ENCODE results near the gene RSRC1. TPM values are rescaled to one million over a fixed set of nuclear protein-coding genes. Genes with fewer than 3 reads are reported as not detected.

Gene RSRC1
- total RNA-seq, 2 donors from 2014 or later: 28.5 to 32.0 TPM

DNA sequence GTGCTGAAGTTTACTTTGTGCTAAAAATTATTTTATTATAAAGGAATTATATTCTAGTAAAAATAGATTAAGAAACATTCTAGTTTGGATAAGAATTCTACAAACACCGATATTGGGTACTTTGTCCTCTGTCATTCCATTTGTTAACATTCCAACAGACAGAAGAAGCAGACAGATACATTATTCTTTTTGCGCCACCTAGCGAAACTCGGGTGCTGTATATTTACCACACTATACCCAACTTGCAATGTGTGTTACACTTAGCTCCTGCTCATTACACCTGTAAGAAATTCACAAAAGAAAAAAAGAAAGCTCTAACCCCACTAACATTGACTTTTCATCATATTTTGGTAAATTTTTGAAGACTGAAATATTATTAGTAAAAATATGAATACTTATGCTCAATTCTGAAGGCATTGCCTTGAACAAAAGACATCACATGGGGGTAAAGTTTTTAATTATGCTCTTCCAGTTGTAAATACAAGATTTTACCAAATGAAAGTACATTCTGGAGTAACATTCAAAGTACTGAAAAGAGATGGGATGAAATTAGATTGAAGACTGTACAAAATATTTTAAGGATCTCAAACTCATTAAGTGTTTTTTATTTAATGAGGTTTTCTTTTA, 324.6 kb downstream of the RSRC1 start:
- peak; percentile 70 for DNase-seq
- no peak overlapping the region for H3K9ac ChIP-seq (ENCODE audit: low read depth in 2 of 2, low read length in 2 of 2)
- H3K4me1 ChIP-seq: no peaks in the 10 kb centered on the region
- no peak overlapping the region for H3K4me3 ChIP-seq
- intact Hi-C loops (cut with DNase I): loop anchor here (5.0 kb wide), 2 partner anchors 567 to 817 kb away; no protein-coding TSS in a partner anchor
- TF ChIP-seq, protein P1, sequence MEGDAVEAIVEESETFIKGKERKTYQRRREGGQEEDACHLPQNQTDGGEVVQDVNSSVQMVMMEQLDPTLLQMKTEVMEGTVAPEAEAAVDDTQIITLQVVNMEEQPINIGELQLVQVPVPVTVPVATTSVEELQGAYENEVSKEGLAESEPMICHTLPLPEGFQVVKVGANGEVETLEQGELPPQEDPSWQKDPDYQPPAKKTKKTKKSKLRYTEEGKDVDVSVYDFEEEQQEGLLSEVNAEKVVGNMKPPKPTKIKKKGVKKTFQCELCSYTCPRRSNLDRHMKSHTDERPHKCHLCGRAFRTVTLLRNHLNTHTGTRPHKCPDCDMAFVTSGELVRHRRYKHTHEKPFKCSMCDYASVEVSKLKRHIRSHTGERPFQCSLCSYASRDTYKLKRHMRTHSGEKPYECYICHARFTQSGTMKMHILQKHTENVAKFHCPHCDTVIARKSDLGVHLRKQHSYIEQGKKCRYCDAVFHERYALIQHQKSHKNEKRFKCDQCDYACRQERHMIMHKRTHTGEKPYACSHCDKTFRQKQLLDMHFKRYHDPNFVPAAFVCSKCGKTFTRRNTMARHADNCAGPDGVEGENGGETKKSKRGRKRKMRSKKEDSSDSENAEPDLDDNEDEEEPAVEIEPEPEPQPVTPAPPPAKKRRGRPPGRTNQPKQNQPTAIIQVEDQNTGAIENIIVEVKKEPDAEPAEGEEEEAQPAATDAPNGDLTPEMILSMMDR (IDR thresholded peaks at IDR 0.05): peak; percentile 67
- no peaks in the 10 kb centered on the region for H3K36me3 ChIP-seq
- H3K27ac ChIP-seq: no peak overlapping the region
- no peaks in the 10 kb centered on the region for H3K27me3 ChIP-seq
- no peaks in the 10 kb centered on the region for H3K9me3 ChIP-seq

- H3K4me3 ChIP-seq: no peak overlapping the region
- intact Hi-C loops (cut with DNase I): no loop called here
- no peaks in the 10 kb centered on the region for H3K27me3 ChIP-seq
- H3K4me1 ChIP-seq: no peaks in the 10 kb centered on the region
- H3K9ac ChIP-seq (ENCODE audit: low read depth in 2 of 2, low read length in 2 of 2): no peak overlapping the region
- no peak for DNase-seq
- TF ChIP-seq, protein P1 (IDR thresholded peaks at IDR 0.05): no peak
- H3K9me3 ChIP-seq: no peaks in the 10 kb centered on the region
- H3K27ac ChIP-seq: no peak overlapping the region
- no peaks in the 10 kb centered on the region for H3K36me3 ChIP-seq
These were observed 333.7 kb downstream of the RSRC1 start for GRCh38 chr3:158443632-158444031.

GRCh38 chr3:158447408-158447807, 337.5 kb downstream of the RSRC1 start:
- no peak overlapping the region for H3K27ac ChIP-seq
- H3K4me1 ChIP-seq: no peaks in the 10 kb centered on the region
- H3K9ac ChIP-seq (ENCODE audit: low read depth in 2 of 2, low read length in 2 of 2): no peak overlapping the region
- no peak for DNase-seq
- H3K27me3 ChIP-seq: no peaks in the 10 kb centered on the region
- H3K4me3 ChIP-seq: no peak overlapping the region
- no peaks in the 10 kb centered on the region for H3K9me3 ChIP-seq
- intact Hi-C loops (cut with DNase I): no loop called here
- TF ChIP-seq, protein P1 (IDR thresholded peaks at IDR 0.05): no peak
- H3K36me3 ChIP-seq: no peaks in the 10 kb centered on the region

DNA sequence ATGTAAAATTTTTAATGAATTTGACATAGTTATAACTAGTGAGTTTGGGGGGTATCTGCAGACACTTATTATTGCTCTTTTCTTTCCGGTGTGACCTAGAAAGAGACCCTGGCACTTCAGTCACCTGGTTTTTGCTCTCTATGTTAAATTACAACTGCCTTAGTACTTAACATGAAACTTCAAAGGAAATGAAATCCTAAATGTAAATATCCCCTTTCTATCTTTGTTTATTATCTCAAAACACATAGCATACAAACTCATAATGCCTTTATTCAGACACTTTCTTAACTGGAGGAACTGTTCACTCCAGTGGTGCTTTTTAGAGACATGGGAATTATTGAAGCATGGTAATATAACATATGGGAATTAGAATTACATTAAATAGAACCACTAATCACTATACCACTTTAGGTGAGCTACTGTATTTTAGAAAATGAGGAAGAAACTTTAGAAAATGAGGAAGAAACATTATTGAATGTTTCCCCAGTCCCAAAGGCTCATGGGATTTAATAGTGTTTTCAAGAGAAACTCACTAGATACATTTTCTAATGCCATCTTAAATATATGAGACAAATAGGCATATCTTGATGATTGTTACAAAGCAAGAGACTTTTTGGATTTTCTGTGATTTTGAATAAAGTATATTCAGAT, 341.6 kb downstream of the RSRC1 start:
- TF ChIP-seq, protein P1 (IDR thresholded peaks at IDR 0.05): no peak
- Histone ChIP-seq H3K9ac (ENCODE audit: low read depth in 2 of 2, low read length in 2 of 2) (no peak overlapping the region), H3K36me3 (no peaks in the 10 kb centered on the region), H3K27me3 (no peaks in the 10 kb centered on the region), H3K9me3 (no peaks in the 10 kb centered on the region), H3K27ac (no peak overlapping the region), H3K4me3 (no peak overlapping the region), H3K4me1 (no peaks in the 10 kb centered on the region)
- DNase-seq: no peak
- intact Hi-C loops (cut with DNase I): no loop called here

DNA sequence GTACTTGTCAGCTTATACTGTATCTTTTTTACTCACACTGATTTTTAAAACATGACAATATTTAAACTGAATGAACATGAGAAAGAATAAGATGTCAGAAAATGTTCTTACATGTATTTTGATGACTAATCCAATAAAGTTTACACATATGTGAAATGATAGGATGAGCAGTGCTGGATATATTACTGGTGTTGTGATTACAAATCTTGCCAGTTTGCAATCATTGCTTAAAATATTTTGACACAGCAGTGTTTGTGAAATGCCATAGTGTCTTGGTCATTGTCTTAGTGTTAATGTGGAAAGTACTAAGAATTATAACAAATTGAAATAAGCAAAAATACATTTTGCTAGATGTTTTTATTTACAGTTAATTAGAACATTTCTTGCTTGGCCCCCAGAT, 342.4 kb downstream of the RSRC1 start:
- Histone ChIP-seq H3K9me3 (no peaks in the 10 kb centered on the region), H3K36me3 (no peaks in the 10 kb centered on the region), H3K4me1 (no peaks in the 10 kb centered on the region), H3K27ac (no peak overlapping the region), H3K27me3 (no peaks in the 10 kb centered on the region), H3K9ac (ENCODE audit: low read depth in 2 of 2, low read length in 2 of 2) (no peak overlapping the region), H3K4me3 (no peak overlapping the region)
- intact Hi-C loops (cut with DNase I): no loop called here
- DNase-seq: no peak
- TF ChIP-seq, protein P1 (IDR thresholded peaks at IDR 0.05): no peak
